ENCODE data around the gene PGPEP1.

Gene PGPEP1

GRCh38 chr19:18389726-18390064 lies 49.3 kb downstream of the PGPEP1 start:
- TF ChIP-seq, protein P1, sequence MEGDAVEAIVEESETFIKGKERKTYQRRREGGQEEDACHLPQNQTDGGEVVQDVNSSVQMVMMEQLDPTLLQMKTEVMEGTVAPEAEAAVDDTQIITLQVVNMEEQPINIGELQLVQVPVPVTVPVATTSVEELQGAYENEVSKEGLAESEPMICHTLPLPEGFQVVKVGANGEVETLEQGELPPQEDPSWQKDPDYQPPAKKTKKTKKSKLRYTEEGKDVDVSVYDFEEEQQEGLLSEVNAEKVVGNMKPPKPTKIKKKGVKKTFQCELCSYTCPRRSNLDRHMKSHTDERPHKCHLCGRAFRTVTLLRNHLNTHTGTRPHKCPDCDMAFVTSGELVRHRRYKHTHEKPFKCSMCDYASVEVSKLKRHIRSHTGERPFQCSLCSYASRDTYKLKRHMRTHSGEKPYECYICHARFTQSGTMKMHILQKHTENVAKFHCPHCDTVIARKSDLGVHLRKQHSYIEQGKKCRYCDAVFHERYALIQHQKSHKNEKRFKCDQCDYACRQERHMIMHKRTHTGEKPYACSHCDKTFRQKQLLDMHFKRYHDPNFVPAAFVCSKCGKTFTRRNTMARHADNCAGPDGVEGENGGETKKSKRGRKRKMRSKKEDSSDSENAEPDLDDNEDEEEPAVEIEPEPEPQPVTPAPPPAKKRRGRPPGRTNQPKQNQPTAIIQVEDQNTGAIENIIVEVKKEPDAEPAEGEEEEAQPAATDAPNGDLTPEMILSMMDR (conservative IDR thresholded peaks at IDR 0.05) = no peak
- TF ChIP-seq ZFX (IDR thresholded peaks at IDR 0.05) = no peak
- peak overlapping the region; percentile 78 for H3K27ac ChIP-seq

DNA sequence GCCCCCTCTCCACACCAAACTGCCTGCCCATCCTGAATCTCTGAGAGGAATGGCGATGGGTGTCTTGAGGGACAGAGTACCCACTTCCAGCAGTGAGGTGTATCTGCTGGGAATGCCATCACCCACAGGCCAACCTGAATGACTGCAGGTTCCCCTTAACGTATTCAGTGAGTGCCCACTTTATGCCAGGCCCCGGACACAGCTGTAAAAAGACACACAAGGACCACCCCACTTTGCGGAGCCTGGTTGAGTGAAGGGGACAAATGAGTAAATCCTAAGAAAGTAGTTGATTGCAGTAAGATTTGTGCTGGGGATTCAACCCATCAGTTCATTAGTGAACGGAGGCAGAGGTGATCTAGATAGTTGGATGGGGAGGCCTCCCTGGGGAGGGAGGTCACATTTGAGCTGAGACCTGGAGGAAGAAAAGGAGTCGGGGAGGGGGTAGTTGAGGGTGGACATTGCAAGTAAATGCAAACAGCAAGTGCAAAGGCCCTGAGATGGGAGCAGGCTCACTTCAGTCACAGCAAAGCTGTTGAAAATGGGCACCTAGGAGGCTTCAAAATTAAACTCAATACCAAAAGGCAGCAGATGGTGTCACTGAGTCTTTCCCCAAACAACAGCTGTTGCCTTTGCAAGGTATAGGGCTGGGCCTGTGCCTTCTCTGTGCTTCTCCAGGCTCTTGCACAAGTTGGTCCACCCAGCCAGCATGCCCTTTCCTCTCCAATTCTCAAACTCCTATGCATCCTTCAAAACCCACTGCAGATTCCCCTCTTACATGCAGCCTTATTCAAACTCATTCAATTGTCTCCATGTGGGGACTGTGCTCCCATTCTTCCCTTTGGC lies 49.9 kb downstream of the PGPEP1 start:
- peak overlapping the region; percentile 13 for H3K27ac ChIP-seq

GRCh38 chr19:18391509-18392075 lies 51.2 kb downstream of the PGPEP1 start:
- H3K27ac ChIP-seq = no peak overlapping the region
- TF ChIP-seq, protein P1 (conservative IDR thresholded peaks at IDR 0.05) = no peak
- no peak for TF ChIP-seq ZFX (IDR thresholded peaks at IDR 0.05)

More for the DNA sequence above, 49.9 kb downstream of the PGPEP1 start:
- TF ChIP-seq, protein P1 (conservative IDR thresholded peaks at IDR 0.05) = no peak
- TF ChIP-seq ZFX (IDR thresholded peaks at IDR 0.05) = no peak

DNA sequence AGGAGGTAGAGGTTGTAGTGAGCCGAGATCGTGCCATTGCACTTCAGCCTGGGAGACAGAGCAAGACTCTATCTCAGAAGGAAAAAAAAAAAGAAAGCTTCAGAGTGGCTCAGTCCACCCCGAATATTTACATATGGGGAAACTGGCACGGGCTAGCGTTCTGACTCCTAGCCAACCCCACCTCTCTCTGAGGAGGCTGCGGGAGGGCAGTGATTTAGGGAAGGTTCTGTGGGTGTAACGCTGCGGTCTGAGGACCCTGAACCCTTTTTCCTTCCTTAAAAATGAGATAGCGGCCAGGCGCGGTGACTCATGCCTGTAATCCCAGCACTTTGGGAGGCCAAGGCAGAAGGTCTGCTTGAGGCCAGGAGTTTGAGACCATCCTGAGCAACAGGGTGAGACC lies 52.0 kb downstream of the PGPEP1 start:
- no peak overlapping the region for H3K27ac ChIP-seq
- TF ChIP-seq ZFX (IDR thresholded peaks at IDR 0.05) = no peak
- TF ChIP-seq, protein P1 (conservative IDR thresholded peaks at IDR 0.05) = no peak

DNA sequence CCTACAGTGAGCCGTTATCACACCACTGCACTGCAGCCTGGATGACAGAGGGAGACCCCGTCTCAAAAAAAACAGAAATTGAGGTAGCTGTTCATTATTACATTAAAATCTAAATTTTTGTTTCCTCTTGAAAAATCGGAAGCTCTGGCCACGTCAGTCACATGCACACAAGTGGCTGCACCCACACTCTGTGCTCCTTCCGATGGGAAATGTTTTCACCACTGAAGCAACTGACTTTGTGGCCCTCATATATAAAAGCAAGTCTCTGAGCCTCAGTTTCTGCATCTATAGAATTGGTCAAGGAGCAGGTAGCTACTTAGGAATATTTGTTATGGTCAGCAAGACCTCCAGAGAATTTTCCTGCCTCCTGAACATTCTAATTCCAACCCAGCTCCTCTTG lies 52.5 kb downstream of the PGPEP1 start:
- H3K27ac ChIP-seq = no peak overlapping the region
- TF ChIP-seq, protein P1 (conservative IDR thresholded peaks at IDR 0.05) = no peak
- no peak for TF ChIP-seq ZFX (IDR thresholded peaks at IDR 0.05)

DNA sequence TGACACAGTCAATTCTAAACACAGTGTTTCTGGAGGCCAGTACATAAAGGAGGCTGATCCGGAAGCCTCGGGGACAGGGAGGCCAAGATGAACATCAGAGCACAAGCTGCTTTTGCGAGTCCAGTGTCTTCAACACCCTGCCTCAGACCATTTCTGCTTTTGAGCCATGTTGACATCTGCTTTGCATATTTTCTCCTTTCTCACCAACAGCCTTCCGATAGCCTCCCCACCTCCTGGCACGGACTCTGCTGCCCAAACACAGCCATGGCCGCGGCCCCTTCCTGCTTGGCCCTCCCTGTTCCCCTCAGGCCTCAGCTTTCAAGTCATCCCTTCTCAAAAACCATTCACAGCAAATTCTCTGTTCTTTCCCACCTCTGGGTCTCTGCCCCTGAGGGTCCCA lies 53.4 kb downstream of the PGPEP1 start:
- H3K27ac ChIP-seq = no peak overlapping the region
- TF ChIP-seq, protein P1 (conservative IDR thresholded peaks at IDR 0.05) = no peak

DNA sequence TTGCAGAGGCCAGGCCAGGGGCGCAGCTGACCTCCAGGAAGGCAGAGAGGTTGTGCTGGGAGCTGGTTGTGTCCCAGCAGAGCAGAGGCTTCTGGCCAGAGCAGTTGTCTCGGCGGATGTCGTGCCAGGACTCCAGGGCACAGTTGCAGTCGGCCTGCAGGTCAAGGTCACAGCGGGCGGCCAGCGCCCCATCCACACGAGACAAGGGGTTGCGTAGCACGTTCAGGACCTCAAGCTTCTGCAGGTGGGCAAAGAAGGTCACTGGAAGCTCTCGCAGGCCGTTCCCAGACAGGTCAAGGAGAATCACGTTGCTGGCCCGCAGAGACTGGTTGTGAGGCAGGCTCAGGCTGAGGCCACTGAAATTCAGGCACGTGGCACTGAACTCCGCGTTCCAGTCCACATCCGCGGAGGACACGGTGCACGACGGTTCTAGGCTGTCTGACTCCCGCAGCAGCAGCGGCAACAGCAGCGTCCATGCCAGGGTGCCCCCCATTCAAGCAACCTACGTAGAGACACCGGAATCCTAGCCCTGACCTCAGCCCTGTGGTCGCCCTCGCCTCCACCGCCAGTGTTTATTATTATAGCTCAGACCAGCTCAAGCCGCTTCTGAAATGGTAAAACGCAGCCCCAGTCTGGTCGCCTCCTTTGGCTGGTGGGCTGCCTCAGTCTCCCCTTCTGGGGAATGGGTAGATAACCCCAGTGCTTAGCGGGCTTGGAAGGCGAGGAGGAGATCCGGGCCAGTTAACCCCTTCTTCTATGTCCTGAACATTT lies 56.3 kb downstream of the PGPEP1 start:
- TF ChIP-seq ZFX (IDR thresholded peaks at IDR 0.05) = no peak
- TF ChIP-seq, protein P1 (conservative IDR thresholded peaks at IDR 0.05) = no peak
- H3K27ac ChIP-seq = no peak overlapping the region
